Caco-2 (cell line): Measurements from ENCODE around the gene OR7G2. TPM values are rescaled to one million over a fixed set of nuclear protein-coding genes. Genes with fewer than 3 reads are reported as not detected.
"Not testable (repeated sequence)": the region's sequence is repeated elsewhere in the genome, so short reads cannot be mapped to it uniquely, and the experiment has no call there.

ENCODE experiments used
- BruUV-seq: library from RNA; stranded (reverse); fragments of 400-500 nt; replicated peaks from 2 replicates; lab custom pipeline; 2021; lab: Mats Ljungman, UMichigan
- CTCF ChIA-PET: fragments of 300-600 bp; sonication (Branson Sonifier 250); formaldehyde crosslinking; loops from one replicate; lab custom pipeline; 2022; ENCODE audit warnings: antibody characterized with exemption; lab: Charles Lee
- POLR2A ChIA-PET: fragments of 300-600 bp; sonication (Branson Sonifier 250); formaldehyde crosslinking; loops from one replicate; lab custom pipeline; 2022; ENCODE audit warnings: antibody characterized with exemption; lab: Charles Lee
- DNase-seq, 2 experiments: peaks; one replicate each; pipeline versions ENCODE4 v3.0.0 to v3.0.0-alpha.2; 2020 to 2022
- H3K27me3 ChIP-seq: replicated peaks from 2 replicates; pipeline ENCODE4 v1.6.0; 2011; ENCODE audit warnings: low read length; ENCODE audit not compliant: control insufficient read depth, insufficient read depth
- H3K36me3 ChIP-seq: 2 replicates; pipeline ENCODE4 v1.5.1; 2011; ENCODE audit warnings: low read length; ENCODE audit not compliant: control insufficient read depth, insufficient read depth
- H3K4me1 ChIP-seq: fragments of 250-450 bp; sonication (Bioruptor Pico); 2 replicates; pipeline ENCODE4 v1.5.1; 2020; ENCODE audit warnings: mild to moderate bottlenecking
- H3K4me3 ChIP-seq: 2 replicates; pipeline ENCODE4 v1.5.1; 2011; ENCODE audit warnings: low read depth, mild to moderate bottlenecking, control low read depth, low read length
- H3K9me3 ChIP-seq: fragments of 250-450 bp; sonication (Bioruptor Pico); 2 replicates; pipeline ENCODE4 v1.5.1; 2020; ENCODE audit warnings: mild to moderate bottlenecking, moderate library complexity
- H3K27ac Mint-ChIP-seq: one replicate; pipeline ENCODE4 v1.8.0; 2022; ENCODE audit warnings: mixed read lengths; ENCODE audit not compliant: unreplicated experiment
- H3K27me3 Mint-ChIP-seq: one replicate; pipeline ENCODE4 v1.8.0; 2022; ENCODE audit warnings: mixed read lengths; ENCODE audit not compliant: insufficient read depth, unreplicated experiment
- H3K36me3 Mint-ChIP-seq: one replicate; pipeline ENCODE4 v1.8.0; 2022; ENCODE audit warnings: mild to moderate bottlenecking, mixed read lengths; ENCODE audit not compliant: insufficient read depth, unreplicated experiment
- H3K4me1 Mint-ChIP-seq: one replicate; pipeline ENCODE4 v1.8.0; 2022; ENCODE audit warnings: low read depth, mixed read lengths; ENCODE audit not compliant: unreplicated experiment
- H3K4me3 Mint-ChIP-seq: one replicate; pipeline ENCODE4 v1.8.0; 2022; ENCODE audit warnings: mild to moderate bottlenecking, moderate library complexity, mixed read lengths; ENCODE audit not compliant: unreplicated experiment
- H3K9me3 Mint-ChIP-seq: one replicate; pipeline ENCODE4 v1.8.0; 2022; ENCODE audit warnings: mixed read lengths; ENCODE audit not compliant: unreplicated experiment
- intact Hi-C: fragments of 100-400 bp; cut with micrococcal nuclease; formaldehyde crosslinking; loops from one replicate; pipeline ENCODE4 v1.10.0; 2022; ENCODE audit not compliant: unreplicated experiment
- total RNA-seq: library from RNA; stranded (reverse); gene quantifications from 2 replicates; pipeline ENCODE4 v1.2.3, GENCODE V29; 2022
- TF ChIP-seq, protein P1 (sequence below), 2 experiments: fragments of 200-600 bp in 1 of 2; IDR thresholded peaks; 1 replicate in 1 of 2; 2 replicates in 1 of 2; pipeline versions ENCODE4 v1.5.1 to v1.8.0; 2011 to 2022; ENCODE audit warnings: antibody characterized with exemption in 1 of 2, control low read depth in 1 of 2, inconsistent platforms in 1 of 2, low read depth in 1 of 2, low read length in 1 of 2, mild to moderate bottlenecking in 1 of 2, moderate library complexity in 1 of 2; ENCODE audit not compliant: insufficient read depth in 1 of 2, severe bottlenecking in 1 of 2, unreplicated experiment in 1 of 2

OR7G2 gene
- total RNA-seq, 1 experiment from 2014 or later = not detected

- no peaks in the 10 kb centered on the region for H3K27me3 Mint-ChIP-seq
- BruUV-seq = no TSS peak
- no peak overlapping the region for H3K27ac Mint-ChIP-seq
- CTCF ChIA-PET = no interaction called here
- TF ChIP-seq, protein P1, sequence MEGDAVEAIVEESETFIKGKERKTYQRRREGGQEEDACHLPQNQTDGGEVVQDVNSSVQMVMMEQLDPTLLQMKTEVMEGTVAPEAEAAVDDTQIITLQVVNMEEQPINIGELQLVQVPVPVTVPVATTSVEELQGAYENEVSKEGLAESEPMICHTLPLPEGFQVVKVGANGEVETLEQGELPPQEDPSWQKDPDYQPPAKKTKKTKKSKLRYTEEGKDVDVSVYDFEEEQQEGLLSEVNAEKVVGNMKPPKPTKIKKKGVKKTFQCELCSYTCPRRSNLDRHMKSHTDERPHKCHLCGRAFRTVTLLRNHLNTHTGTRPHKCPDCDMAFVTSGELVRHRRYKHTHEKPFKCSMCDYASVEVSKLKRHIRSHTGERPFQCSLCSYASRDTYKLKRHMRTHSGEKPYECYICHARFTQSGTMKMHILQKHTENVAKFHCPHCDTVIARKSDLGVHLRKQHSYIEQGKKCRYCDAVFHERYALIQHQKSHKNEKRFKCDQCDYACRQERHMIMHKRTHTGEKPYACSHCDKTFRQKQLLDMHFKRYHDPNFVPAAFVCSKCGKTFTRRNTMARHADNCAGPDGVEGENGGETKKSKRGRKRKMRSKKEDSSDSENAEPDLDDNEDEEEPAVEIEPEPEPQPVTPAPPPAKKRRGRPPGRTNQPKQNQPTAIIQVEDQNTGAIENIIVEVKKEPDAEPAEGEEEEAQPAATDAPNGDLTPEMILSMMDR (IDR thresholded peaks at IDR 0.05; ENCODE audit: insufficient read depth in 1 of 2, low read depth in 1 of 2, low read length in 1 of 2, severe bottlenecking in 1 of 2, unreplicated experiment in 1 of 2) = no peak
- no peaks in the 10 kb centered on the region for H3K4me1 ChIP-seq
- POLR2A ChIA-PET = no interaction called here
- H3K4me3 ChIP-seq = no peak overlapping the region
- H3K9me3 Mint-ChIP-seq = no peaks in the 10 kb centered on the region
- H3K9me3 ChIP-seq = no peaks in the 10 kb centered on the region
- no peaks in the 10 kb centered on the region for H3K36me3 ChIP-seq
- DNase-seq = no peak
- no peaks in the 10 kb centered on the region for H3K36me3 Mint-ChIP-seq
- no peaks in the 10 kb centered on the region for H3K4me1 Mint-ChIP-seq
- intact Hi-C loops = no loop called here
- H3K4me3 Mint-ChIP-seq = no peak overlapping the region
- H3K27me3 ChIP-seq = no peaks in the 10 kb centered on the region
Measured at GRCh38 chr19:9075064-9075949, 32.0 kb downstream of the OR7G2 start.

DNA sequence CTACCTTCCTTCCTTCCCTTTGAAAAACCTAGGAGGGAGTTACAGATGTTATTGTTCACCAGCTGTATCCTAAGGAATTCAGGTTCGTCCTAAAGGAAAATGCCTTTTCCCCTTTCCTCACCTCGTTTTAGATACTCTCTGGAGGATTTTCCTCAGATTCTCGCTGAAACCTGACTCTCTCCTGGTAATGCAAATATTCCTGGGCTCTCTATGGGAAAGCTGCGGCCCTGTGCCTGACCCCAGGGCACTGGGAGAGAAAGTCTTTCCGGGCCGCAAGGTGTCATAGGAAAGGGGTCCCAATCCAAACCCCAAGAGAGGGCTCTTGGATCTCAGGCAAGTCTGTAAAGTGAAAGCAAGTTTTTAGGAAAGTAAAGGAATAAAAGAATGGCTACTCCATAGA lies 33.5 kb downstream of the OR7G2 start:
- TF ChIP-seq, protein P1 (IDR thresholded peaks at IDR 0.05; ENCODE audit: insufficient read depth in 1 of 2, low read depth in 1 of 2, low read length in 1 of 2, severe bottlenecking in 1 of 2, unreplicated experiment in 1 of 2) = no peak
- Mint-ChIP-seq H3K27ac (no peak overlapping the region), H3K27me3 (no peaks in the 10 kb centered on the region), H3K36me3 (no peaks in the 10 kb centered on the region), H3K4me3 (no peak overlapping the region), H3K4me1 (no peaks in the 10 kb centered on the region), H3K9me3 (no peaks in the 10 kb centered on the region)
- H3K4me3 ChIP-seq = no peak overlapping the region
- no peaks in the 10 kb centered on the region for H3K27me3 ChIP-seq
- CTCF ChIA-PET = no interaction called here
- BruUV-seq = no TSS peak
- no peak for DNase-seq
- H3K36me3 ChIP-seq = no peaks in the 10 kb centered on the region
- H3K9me3 ChIP-seq = no peaks in the 10 kb centered on the region
- intact Hi-C loops = no loop called here
- H3K4me1 ChIP-seq = no peaks in the 10 kb centered on the region
- POLR2A ChIA-PET = no interaction called here

DNA sequence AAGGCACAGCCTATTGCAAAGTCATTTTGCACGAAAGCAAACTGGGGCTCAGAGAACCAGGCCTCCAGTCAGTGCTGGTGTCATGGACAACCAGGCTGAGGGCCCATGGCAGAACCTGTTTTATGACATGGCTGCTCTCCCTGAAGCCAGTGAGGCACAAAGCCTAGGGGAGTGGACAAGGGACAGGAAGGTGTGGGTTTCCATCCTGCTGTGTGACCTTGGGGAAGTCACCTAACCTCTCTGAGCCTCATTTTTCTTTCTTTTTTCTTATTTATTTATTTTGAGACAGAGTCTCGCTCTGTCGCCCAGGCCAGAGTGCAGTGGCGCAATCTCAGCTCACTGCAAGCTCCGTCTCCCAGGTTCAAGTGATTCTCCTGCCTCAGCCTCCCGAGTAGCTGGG lies 35.6 kb downstream of the OR7G2 start:
- H3K36me3 Mint-ChIP-seq, H3K27me3 ChIP-seq, H3K27me3 Mint-ChIP-seq, POLR2A ChIA-PET, H3K4me3 ChIP-seq, H3K4me3 Mint-ChIP-seq, H3K9me3 ChIP-seq, H3K36me3 ChIP-seq, H3K4me1 ChIP-seq, H3K9me3 Mint-ChIP-seq, BruUV-seq, H3K27ac Mint-ChIP-seq, H3K4me1 Mint-ChIP-seq, CTCF ChIA-PET, intact Hi-C loops, DNase-seq: not testable (repeated sequence)
